Activated CD8-positive, alpha-beta memory T cell treated with anti-CD3 and anti-CD28 coated beads, Interleukin-2, amount 50 U/mL, for 24 hours (primary cell): ENCODE results near the gene UBFD1.
A peak's percentile ranks its signal among the peaks of the same experiment; 100 is the strongest.
"Not testable (repeated sequence)": the region's sequence is repeated elsewhere in the genome, so short reads cannot be mapped to it uniquely, and the experiment has no call there.

Experiments
- DNase-seq: peaks from one replicate; pipeline ENCODE4 v3.0.0-alpha.2; 2020; ENCODE audit errors: extremely low read depth

Gene UBFD1

GRCh38 chr16:23556881-23557778, at the start of gene UBFD1, which contains the start of gene EARS2:
TSS of gene UBFD1 (plus strand) at chr16:23557727. CDS start at chr16:23557743, 16 bp downstream.
TSS of gene EARS2 (minus strand) at chr16:23557350. CDS start at chr16:23557343, 7 bp downstream.
- peak; percentile 95 for DNase-seq

GRCh38 chr16:23508589-23509440, 48.7 kb upstream of the UBFD1 start:
- DNase-seq: no peak

GRCh38 chr16:23509441-23509754, 48.1 kb upstream of the UBFD1 start:
- no peak for DNase-seq

GRCh38 chr16:23509782-23510163, 47.8 kb upstream of the UBFD1 start:
- DNase-seq: no peak

- DNase-seq: peak; percentile 62
Observed at GRCh38 chr16:23510164-23510914, 47.2 kb upstream of the UBFD1 start, which contains the start of gene GGA2. TSS of gene GGA2 (minus strand) at chr16:23510494. CDS start at chr16:23510411, 83 bp downstream.

- not testable (repeated sequence) for DNase-seq
Observed at GRCh38 chr16:23510915-23511270, 46.6 kb upstream of the UBFD1 start.

- DNase-seq: no peak
Observed at GRCh38 chr16:23511731-23512130, 45.8 kb upstream of the UBFD1 start.

GRCh38 chr16:23512168-23512695, 45.3 kb upstream of the UBFD1 start:
- DNase-seq: no peak

GRCh38 chr16:23514381-23515152, 43.0 kb upstream of the UBFD1 start:
- no peak for DNase-seq

- no peak for DNase-seq
Observed at GRCh38 chr16:23515881-23516280, 41.6 kb upstream of the UBFD1 start.

GRCh38 chr16:23516366-23517137, 41.0 kb upstream of the UBFD1 start:
- no peak for DNase-seq

- no peak for DNase-seq
Observed at GRCh38 chr16:23518435-23518891, 39.1 kb upstream of the UBFD1 start.

- no peak for DNase-seq
Observed at GRCh38 chr16:23519282-23519681, 38.2 kb upstream of the UBFD1 start.

- no peak for DNase-seq
Observed at GRCh38 chr16:23520500-23520899, 37.0 kb upstream of the UBFD1 start.

- no peak for DNase-seq
Observed at GRCh38 chr16:23521037-23521743, 36.3 kb upstream of the UBFD1 start.

- no peak for DNase-seq
Observed at GRCh38 chr16:23521965-23522364, 35.6 kb upstream of the UBFD1 start.

GRCh38 chr16:23523321-23523720, 34.2 kb upstream of the UBFD1 start:
- DNase-seq: no peak

- no peak for DNase-seq
Observed at GRCh38 chr16:23523876-23524385, 33.6 kb upstream of the UBFD1 start.

GRCh38 chr16:23524886-23525285, 32.6 kb upstream of the UBFD1 start:
- DNase-seq: no peak
